HG02884 (cell line): ENCODE measurements around the gene ACTN4.

Experiments used
- ATAC-seq: cut with Tn5 transposase; IDR thresholded peaks from one replicate; pipeline ENCODE4 v1.9.1; 2021; ENCODE audit warnings: mild to moderate bottlenecking, moderate library complexity; ENCODE audit not compliant: unreplicated experiment

Gene ACTN4

GRCh38 chr19:38708413-38709024, 61.1 kb downstream of the ACTN4 start:
- no peak for ATAC-seq

- ATAC-seq: no peak
Observed at GRCh38 chr19:38709119-38709518, 61.7 kb downstream of the ACTN4 start.

GRCh38 chr19:38709671-38710415, 62.4 kb downstream of the ACTN4 start:
- ATAC-seq: no peak

- no peak for ATAC-seq
Observed at GRCh38 chr19:38710416-38710702, 62.9 kb downstream of the ACTN4 start.

- ATAC-seq: no peak
Observed at GRCh38 chr19:38710928-38711725, 63.7 kb downstream of the ACTN4 start.

GRCh38 chr19:38711726-38712153, 64.3 kb downstream of the ACTN4 start:
- no peak for ATAC-seq

GRCh38 chr19:38712161-38712748, 64.8 kb downstream of the ACTN4 start:
- ATAC-seq: no peak

GRCh38 chr19:38713227-38713649, 65.8 kb downstream of the ACTN4 start:
- no peak for ATAC-seq

- ATAC-seq: no peak
Observed at GRCh38 chr19:38713865-38714264, 66.4 kb downstream of the ACTN4 start.

GRCh38 chr19:38714354-38714778, 66.9 kb downstream of the ACTN4 start:
- no peak for ATAC-seq

- no peak for ATAC-seq
Observed at GRCh38 chr19:38715555-38715954, 68.1 kb downstream of the ACTN4 start.

- no peak for ATAC-seq
Observed at GRCh38 chr19:38717051-38717450, 69.6 kb downstream of the ACTN4 start.

GRCh38 chr19:38717855-38718254, 70.4 kb downstream of the ACTN4 start:
- no peak for ATAC-seq

- no peak for ATAC-seq
Observed at GRCh38 chr19:38718747-38719543, 71.5 kb downstream of the ACTN4 start.

GRCh38 chr19:38719761-38720558, 72.5 kb downstream of the ACTN4 start:
- no peak for ATAC-seq

GRCh38 chr19:38720559-38721236, 73.2 kb downstream of the ACTN4 start:
- no peak for ATAC-seq

- no peak for ATAC-seq
Observed at GRCh38 chr19:38721496-38721895, 74.0 kb downstream of the ACTN4 start.

- ATAC-seq: no peak
Observed at GRCh38 chr19:38721979-38722773, 74.7 kb downstream of the ACTN4 start.
